MG63 (cell line): ENCODE data around the gene MYBL2. TPM values are rescaled to one million over a fixed set of nuclear protein-coding genes. Genes with fewer than 3 reads are reported as not detected.
A peak's percentile ranks its signal among the peaks of the same experiment; 100 is the strongest.

Experiments
- DNase-seq: peaks from one replicate; pipeline ENCODE4 v3.0.0-alpha.2; 2020
- H3K27me3 ChIP-seq: fragments of 250-450 bp; sonication (Bioruptor Pico); 2 replicates; pipeline ENCODE4 v1.5.1; 2020; ENCODE audit warnings: mild to moderate bottlenecking, moderate library complexity
- H3K36me3 ChIP-seq: fragments of 250-450 bp; sonication (Bioruptor Pico); 2 replicates; pipeline ENCODE4 v1.5.1; 2020; ENCODE audit warnings: mild to moderate bottlenecking, moderate library complexity
- H3K4me3 ChIP-seq: fragments of 250-450 bp; sonication (Bioruptor Pico); 2 replicates; pipeline ENCODE4 v1.5.1; 2020; ENCODE audit warnings: mild to moderate bottlenecking, moderate library complexity
- H3K9me3 ChIP-seq: fragments of 250-450 bp; sonication (Bioruptor Pico); 2 replicates; pipeline ENCODE4 v1.5.1; 2020; ENCODE audit warnings: mild to moderate bottlenecking, moderate library complexity
- total RNA-seq: library from RNA; depleted of rRNA; stranded (reverse); fragments of >200 nt; shearing (Covaris generic); gene quantifications from 2 replicates; pipeline ENCODE4 v1.2.3, GENCODE V29; 2014; ENCODE audit warnings: low replicate concordance

Gene MYBL2
- total RNA-seq, 1 experiment from 2014 or later, result 30.5 TPM

DNA sequence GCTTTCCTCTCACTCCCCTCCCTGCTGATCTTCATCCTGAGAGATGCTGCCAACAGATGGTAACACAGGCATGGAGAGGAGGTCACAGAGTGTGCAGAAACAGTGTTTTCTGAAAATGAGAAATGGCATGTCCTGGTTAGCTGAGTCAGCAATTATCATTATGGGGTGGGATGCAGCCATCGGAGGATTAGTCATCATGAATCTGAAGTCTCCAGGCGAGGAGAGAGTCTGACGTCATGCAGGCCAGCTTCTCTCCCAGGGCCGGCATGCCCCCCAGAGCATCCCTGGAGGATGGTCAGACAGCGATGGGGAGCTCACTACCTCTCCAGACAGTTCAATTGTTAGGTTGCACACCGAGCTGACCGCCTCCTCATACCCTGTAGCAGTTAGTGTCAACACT, 64.6 kb downstream of the MYBL2 start:
- peak; percentile 33 for DNase-seq
- Histone ChIP-seq H3K9me3 (no peaks in the 10 kb centered on the region), H3K4me3 (no peak overlapping the region)

DNA sequence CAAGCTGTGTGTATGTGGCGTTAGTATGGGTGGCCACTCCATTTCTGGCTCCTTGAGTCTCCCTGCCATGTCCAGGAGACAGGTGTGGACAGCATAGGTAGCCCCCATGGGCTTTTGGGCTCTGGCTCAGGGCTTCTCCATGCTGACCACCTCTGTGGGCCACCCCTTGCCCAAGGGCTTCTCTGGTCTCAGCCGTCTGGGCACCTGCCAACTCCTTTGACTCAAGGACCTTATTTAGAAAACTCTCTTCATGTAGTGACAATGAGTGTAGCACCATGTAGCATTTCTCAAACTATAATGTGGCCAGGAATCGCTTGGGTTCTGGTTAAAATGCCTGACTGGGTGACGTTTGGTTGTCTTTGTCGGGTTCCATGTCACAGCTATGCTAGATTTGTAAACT, 65.0 kb downstream of the MYBL2 start:
- H3K27me3 ChIP-seq, result no peaks in the 10 kb centered on the region
- no peak for DNase-seq
- no peak overlapping the region for H3K4me3 ChIP-seq
- no peaks in the 10 kb centered on the region for H3K9me3 ChIP-seq
- no peaks in the 10 kb centered on the region for H3K36me3 ChIP-seq

More for the DNA sequence above, 64.6 kb downstream of the MYBL2 start:
- Histone ChIP-seq H3K27me3 (no peaks in the 10 kb centered on the region), H3K36me3 (no peaks in the 10 kb centered on the region)

DNA sequence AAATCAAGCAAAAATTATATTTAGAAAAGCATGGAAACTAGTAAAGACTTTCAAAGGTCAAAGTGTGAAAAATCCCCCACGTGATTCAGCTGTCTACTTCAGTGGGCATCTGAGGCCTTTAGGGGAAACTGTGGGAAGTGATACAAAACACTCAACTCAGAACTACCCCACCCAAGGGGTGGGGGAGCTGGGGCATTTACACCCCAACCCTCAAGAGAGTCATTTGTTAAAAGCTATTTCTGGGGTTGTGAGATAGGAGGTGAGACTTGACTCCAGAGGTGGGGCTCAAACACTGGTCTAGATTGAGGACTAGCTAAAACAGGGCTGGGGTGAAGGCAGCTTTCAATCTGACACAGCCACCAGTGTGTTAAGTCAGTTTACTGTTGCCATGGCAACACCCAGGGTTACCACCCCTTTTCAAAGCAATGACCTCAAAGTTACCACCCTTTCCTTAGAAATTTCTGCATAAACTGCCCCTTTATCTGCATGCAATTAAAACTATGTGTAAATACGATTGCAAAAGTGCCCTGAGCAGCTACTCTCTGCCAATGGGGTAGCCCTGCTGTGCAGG, 69.8 kb downstream of the MYBL2 start:
- Histone ChIP-seq H3K36me3 (no peaks in the 10 kb centered on the region), H3K27me3 (no peaks in the 10 kb centered on the region), H3K9me3 (no peaks in the 10 kb centered on the region), H3K4me3 (no peak overlapping the region)
- no peak for DNase-seq

DNA sequence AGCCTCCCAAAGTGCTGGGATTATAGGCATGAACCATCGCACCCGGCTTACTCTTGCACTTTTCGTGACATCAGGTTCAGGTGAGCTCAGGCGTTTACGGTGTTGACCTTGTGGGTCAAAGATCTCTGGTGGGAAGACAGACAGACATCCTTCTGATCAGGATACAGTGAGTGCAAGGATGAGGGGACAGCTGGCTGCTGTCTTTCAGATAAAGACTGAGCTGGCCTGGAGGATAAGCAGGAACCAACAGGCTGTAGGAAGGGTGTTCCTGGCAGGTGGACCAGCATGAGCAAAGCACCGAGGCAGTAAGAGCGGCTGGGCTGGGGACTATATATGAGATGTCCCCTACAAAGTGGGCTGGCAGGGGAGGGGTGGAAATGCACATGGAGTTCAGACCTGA, 71.0 kb downstream of the MYBL2 start:
- Histone ChIP-seq H3K4me3 (no peak overlapping the region), H3K27me3 (no peaks in the 10 kb centered on the region), H3K36me3 (no peaks in the 10 kb centered on the region), H3K9me3 (no peaks in the 10 kb centered on the region)
- DNase-seq, result no peak

DNA sequence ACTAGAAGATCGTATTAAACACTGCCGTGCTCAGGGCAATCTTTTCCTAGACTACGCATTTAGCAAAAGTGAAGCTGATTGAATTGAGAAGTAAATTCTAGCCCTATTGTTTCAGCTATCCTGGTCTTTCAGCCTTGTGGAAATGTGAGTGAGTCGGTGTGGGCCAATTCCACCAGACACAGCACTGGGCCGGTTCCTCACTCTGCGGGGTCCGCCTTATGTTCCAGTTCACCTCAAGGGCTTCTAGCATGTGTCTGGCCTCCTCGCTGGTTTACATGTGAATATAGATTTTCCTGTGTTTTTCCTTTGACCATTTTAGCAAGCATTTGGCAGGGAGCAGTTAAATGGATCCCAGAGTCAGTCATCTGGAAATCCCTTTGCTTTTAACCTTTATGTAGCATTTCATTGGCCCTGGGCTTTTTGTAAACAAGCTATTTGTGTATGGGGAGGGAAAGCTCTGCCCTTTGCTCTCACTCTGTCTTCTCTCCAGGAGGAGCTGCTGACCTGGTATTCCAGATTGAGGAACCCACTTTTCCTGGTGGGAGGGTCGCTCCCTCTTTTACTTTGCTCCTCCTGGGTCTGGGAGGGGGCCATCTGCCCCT, 72.3 kb downstream of the MYBL2 start:
- Histone ChIP-seq H3K27me3 (no peaks in the 10 kb centered on the region; the same call in 1 of the 2 replicates), H3K36me3 (no peaks in the 10 kb centered on the region), H3K4me3 (no peak overlapping the region), H3K9me3 (no peaks in the 10 kb centered on the region)
- no peak for DNase-seq

DNA sequence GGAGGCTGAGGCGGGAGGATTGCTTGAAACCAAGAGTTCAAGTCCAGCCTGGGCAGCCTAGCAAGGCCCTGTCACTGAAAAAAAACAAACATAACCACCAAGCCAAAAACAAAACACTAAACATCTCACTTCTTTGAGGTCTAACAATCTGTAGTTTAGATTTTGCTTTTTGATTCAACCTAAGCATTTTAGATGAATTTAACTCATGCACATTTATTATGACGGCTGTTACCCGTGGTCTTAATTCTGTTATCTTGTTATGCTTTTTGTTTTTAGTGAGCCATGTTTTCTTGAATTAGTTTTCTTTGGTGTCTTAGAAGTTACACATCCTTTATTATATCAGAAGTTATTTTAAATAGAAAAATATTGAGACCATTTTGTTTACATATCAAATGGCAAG, 73.7 kb downstream of the MYBL2 start:
- H3K27me3 ChIP-seq, result no peaks in the 10 kb centered on the region; the same call in 1 of the 2 replicates

DNA sequence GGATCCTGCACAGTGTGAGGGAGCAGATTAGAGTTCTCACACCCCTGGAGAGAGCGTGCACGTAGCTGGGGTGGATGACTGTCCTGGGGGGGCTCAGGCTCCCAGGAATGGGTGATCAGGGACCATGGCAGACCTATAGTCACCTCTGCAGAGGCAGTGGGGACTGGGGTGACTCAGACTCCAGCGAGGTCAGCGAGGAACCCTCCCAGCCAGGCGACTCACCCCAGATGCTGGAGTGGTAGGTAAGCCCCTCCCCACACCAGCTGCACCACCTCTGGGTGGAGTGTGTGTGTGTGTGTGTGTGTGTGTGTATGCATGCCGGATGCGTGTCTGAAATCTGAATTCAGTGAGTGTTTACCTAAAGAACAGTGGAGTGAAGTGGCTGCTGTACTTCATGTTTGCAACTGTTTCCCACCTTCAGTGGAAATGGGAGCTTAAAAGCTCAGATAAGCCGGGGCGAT, 77.3 kb downstream of the MYBL2 start:
- peak; percentile 68 for DNase-seq
- Histone ChIP-seq H3K36me3 (no peaks in the 10 kb centered on the region), H3K27me3 (no peaks in the 10 kb centered on the region; the same call in 1 of the 2 replicates), H3K4me3 (no peak overlapping the region), H3K9me3 (no peaks in the 10 kb centered on the region)

More for the DNA sequence above, 73.7 kb downstream of the MYBL2 start:
- DNase-seq, result no peak
- H3K9me3 ChIP-seq, result no peaks in the 10 kb centered on the region
- H3K4me3 ChIP-seq, result no peak overlapping the region
- no peaks in the 10 kb centered on the region for H3K36me3 ChIP-seq

DNA sequence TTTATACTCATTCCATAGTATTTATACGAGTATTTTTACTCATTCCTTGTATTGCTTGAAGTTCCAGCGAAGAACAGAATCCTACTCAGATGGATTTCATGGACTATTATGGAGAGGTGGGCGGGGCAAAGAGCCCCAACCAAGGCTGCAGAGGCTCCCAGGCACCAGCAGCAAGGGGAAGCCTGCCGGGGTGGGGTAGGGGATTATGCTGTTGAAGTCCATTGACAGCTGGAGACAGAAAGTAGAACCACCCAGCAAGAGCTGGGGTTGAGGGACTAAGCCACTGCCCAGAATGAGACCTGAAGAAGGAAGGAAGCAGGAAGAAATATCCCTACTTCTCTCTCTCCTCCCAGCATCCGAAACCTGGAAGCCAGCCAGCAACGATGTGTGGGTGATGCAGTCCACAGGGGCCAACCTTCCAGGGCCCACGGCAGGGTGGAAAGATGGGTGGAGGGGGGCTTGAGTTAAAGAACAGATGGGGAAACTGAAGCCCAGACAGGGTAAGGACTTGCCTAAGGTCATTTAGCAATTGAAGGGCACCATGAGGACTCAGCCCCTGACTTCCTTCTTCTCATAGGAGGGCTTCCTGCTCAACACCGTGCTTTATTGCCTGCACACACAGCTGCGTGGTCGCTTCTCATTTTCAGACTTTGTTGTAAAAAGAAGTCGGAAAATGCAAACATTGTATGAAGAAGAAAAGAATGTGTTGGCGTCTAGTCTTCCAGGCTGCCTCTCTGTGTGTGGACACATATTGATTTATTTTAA, 78.2 kb downstream of the MYBL2 start:
- DNase-seq, result no peak
- H3K27me3 ChIP-seq, result no peaks in the 10 kb centered on the region; the same call in 1 of the 2 replicates
- H3K4me3 ChIP-seq, result no peak overlapping the region
- no peaks in the 10 kb centered on the region for H3K9me3 ChIP-seq
- no peaks in the 10 kb centered on the region for H3K36me3 ChIP-seq

DNA sequence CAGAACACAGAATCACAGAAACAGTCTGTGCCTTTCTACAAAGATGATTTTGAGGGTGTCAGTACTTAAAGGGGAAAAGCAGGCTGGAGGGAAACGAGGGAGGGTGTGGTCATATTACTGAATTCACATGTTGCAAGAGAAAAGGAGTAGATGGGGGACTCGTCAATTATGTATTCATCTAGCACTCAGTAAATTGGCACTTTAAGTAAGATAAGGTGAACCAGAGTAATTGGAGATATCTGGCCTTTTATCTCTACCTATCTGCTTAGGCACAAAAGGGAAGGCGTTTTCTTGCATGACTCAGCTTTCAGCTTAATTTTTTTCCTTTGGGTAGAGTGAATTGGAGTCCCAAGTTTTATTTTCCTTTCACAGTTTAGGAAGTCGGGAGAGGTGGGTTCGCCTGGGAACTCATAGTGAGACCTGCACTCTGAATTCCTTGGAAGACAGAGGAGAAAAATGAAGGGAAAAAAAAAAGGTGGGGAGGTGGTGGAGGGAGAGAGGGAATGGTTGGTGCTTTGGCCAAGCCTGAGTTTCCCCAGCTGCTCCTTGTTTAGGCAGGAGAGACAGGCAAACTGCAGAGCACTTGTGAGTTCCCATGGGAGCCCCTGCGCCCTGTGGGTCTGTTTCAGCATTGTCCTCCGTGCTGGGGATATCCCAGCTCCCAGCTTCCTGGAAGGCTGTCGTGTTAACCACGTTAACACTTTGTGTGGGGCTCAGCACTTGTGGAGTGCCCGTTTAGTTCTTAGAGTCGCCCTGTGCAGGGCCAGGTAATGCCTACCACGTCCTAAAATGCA, 79.6 kb downstream of the MYBL2 start:
- Histone ChIP-seq H3K4me3 (no peak overlapping the region), H3K9me3 (no peaks in the 10 kb centered on the region), H3K36me3 (no peaks in the 10 kb centered on the region), H3K27me3 (no peaks in the 10 kb centered on the region; the same call in 1 of the 2 replicates)
- DNase-seq, result no peak

DNA sequence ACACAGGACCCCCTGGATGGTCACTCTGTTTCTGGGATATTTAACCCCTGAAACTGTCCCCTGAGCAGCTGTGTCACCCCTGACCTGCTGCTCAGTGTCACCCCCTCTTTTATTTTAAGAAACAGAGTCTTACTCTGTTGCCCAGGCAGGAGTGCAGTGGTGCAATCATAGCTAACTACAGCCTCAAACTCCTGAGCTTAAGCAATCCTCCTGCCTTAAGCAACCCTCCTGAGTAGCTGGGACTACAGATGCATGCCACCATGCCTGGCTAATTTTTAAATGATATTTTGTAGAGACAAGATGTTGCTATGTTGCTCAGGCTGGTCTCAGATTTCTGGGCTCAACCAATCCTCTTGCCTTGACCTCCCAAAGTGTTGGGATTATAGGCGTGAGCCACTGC, 81.4 kb downstream of the MYBL2 start:
- no peak overlapping the region for H3K4me3 ChIP-seq
- no peaks in the 10 kb centered on the region for H3K9me3 ChIP-seq
- H3K27me3 ChIP-seq, result no peaks in the 10 kb centered on the region; the same call in 1 of the 2 replicates
- no peaks in the 10 kb centered on the region for H3K36me3 ChIP-seq
- DNase-seq, result no peak

DNA sequence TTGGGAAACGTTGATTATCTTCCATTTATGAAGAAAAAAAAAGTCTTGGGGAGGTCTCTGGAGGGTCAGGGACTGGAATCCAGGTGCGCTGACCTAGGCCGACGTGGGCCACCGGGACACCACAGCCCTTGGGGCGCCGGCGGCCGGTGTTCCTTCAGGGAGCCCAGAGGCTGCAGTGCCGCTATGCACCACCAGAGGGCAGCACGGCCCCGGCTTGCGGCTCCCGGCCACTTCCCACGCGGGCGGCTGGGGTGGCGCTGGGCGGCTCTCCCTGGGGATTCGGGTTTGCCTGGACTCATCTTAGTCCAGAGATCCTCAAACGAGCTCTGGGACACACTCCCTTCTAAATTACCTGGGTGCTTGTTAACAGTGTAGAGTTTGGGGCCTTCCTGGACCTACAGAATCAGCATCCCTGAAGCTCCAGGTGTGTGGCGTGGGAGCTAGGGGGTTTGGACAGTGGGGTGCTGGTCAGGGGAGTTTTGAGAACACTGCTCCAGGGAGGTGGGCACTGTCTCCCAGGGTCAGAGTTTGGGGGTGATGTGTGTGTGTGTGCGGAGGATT, 82.9 kb downstream of the MYBL2 start:
- no peaks in the 10 kb centered on the region for H3K27me3 ChIP-seq
- DNase-seq, result peak; percentile 74

DNA sequence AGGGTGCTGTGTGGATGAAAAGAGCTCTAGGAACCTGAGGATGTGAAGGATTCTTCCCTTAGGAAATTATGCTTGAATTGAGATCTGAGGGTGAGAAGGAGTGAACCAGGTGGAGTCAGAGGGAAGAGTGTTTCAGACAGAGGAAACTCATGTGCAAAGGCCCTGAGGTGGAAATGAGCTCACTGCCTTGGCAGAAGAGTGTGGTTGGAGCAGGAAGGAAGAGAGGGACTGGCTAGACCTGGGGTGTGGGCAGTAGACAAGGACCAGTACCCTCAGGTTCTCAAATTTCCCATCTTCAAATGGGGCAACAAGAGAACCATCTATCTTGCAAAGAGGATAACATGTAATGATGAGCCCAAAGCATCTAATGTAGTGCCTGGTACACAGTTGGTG, 83.9 kb downstream of the MYBL2 start:
- no peak for DNase-seq
- H3K36me3 ChIP-seq, result no peaks in the 10 kb centered on the region
- no peak overlapping the region for H3K4me3 ChIP-seq
- no peaks in the 10 kb centered on the region for H3K27me3 ChIP-seq
- H3K9me3 ChIP-seq, result no peaks in the 10 kb centered on the region

More for the DNA sequence above, 82.9 kb downstream of the MYBL2 start:
- Histone ChIP-seq H3K36me3 (no peaks in the 10 kb centered on the region), H3K4me3 (no peak overlapping the region), H3K9me3 (no peaks in the 10 kb centered on the region)

DNA sequence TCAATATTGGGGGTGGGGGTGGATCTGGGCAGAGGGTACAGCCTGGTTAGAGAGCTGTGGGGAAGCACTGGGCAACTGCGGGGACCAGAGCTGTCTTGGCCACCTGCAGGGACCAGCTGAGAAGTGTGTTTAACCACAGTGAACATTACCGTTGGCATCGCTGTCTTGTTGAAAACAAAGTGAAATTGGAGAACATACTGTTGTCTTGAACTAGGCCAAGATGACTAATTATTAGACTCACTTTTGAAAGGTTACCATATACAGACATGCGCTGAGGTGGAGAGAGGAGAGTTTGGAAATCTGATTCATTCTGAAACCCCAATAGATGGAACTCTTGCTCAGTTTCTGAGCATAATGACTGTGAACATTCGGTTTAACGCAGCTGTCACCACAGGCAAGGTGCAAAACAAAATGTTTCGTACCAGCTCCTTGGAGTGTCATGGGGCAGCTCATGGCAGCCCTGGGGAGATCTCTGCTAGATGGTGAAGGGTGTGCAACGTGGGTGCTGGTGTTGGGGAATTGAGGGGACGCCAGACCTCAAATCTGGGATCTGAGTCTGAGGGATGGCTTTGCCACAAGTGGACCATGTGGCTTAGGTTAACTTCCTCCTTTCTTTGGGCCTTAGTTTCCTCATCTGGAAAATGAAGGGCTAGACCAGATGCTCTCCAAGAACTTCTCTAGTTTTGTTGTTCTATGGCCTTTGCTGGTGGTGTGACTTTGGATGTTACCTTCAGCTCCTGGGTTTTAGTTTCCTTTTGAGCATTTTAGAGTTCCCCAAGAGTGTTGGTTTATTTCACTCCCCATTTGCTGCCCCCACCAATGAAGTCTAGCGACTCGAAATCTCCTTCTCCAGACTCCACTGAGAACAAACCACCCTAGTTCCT, 84.5 kb downstream of the MYBL2 start:
- peak; percentile 78 for DNase-seq

DNA sequence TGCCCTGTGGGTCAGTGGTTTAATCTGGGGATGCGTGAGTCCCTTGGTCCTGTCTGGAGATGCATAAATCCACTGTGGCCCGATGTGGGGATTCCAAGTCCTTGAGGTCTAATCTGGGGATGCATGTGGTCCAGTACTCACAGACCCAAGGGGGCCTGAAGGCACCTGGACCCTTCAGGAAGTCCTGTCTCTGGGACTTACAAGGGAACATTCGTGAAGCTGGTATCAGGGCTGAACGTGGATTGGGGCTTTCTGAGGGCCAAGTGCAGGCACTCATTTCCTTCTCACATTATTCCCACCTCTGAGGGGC, 85.1 kb downstream of the MYBL2 start:
- Histone ChIP-seq H3K36me3 (no peaks in the 10 kb centered on the region), H3K27me3 (no peaks in the 10 kb centered on the region), H3K4me3 (no peak overlapping the region), H3K9me3 (no peaks in the 10 kb centered on the region)
- DNase-seq, result no peak

More for the DNA sequence above, 84.5 kb downstream of the MYBL2 start:
- Histone ChIP-seq H3K9me3 (no peaks in the 10 kb centered on the region), H3K4me3 (no peak overlapping the region), H3K27me3 (no peaks in the 10 kb centered on the region), H3K36me3 (no peaks in the 10 kb centered on the region)

DNA sequence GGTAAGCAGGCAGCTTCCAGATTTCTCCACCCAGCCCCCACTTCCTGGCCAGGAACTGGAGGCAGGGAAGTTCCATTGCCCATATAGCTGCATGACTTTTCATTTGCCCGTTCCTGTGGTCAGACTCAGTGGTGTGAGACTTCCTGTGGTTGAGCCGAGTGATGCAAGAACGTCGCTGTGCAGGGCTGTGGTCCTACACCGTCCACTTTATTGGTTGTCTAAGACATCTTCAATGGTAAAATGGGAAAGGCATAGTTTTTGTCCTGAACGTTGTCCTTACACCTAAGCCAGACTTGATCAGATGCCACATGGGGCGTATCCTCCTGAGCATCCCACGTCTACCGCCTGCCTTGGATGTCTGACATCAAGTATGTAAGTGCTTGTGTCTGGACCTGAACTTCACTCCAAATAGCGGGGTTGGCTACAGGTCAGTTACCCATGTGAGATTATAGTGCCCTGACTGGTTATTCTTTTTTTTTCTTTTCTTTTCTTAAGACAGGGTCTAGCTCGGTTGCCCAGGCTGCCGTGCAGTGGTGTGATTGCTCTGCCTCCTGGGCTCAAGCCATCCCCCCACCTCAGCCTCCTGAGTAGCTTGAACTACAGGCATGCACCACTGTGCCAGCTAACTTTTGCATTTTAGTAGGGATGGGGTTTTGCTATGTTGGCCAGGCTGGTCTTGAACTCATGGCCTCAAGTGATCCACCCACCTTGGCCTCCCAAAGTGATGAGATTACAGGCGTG, 85.8 kb downstream of the MYBL2 start:
- H3K27me3 ChIP-seq, result no peaks in the 10 kb centered on the region
- H3K4me3 ChIP-seq, result no peak overlapping the region
- H3K9me3 ChIP-seq, result no peaks in the 10 kb centered on the region
- no peaks in the 10 kb centered on the region for H3K36me3 ChIP-seq
- no peak for DNase-seq
